ENCODE measurements around the gene SDK2.

DNA sequence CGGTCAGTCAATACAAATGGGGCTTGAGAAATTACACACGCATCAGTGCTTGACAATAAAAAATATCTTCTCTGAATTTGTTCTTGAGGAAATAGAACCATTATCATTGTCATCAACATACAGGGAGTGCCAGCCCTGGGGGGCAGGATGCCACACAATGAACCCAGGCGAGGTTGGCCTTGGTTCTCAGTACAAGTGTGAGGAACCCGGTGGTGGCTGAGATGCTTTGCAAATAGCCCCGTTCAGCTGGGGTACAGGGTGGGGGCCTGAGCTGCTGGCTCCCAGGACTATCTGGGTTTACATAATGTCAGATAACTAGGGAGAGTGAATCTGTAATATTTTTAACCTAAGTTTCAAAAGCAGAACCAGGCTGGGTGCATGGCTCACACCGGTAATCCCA, 219.7 kb downstream of the SDK2 start:
- TF ChIP-seq CEBPB (IDR thresholded peaks at IDR 0.05; ENCODE audit: low read depth, low read length) (no peak), FOS (IDR thresholded peaks at IDR 0.05; ENCODE audit: low read depth, low read length) (no peak)
- TF ChIP-seq, protein P1, sequence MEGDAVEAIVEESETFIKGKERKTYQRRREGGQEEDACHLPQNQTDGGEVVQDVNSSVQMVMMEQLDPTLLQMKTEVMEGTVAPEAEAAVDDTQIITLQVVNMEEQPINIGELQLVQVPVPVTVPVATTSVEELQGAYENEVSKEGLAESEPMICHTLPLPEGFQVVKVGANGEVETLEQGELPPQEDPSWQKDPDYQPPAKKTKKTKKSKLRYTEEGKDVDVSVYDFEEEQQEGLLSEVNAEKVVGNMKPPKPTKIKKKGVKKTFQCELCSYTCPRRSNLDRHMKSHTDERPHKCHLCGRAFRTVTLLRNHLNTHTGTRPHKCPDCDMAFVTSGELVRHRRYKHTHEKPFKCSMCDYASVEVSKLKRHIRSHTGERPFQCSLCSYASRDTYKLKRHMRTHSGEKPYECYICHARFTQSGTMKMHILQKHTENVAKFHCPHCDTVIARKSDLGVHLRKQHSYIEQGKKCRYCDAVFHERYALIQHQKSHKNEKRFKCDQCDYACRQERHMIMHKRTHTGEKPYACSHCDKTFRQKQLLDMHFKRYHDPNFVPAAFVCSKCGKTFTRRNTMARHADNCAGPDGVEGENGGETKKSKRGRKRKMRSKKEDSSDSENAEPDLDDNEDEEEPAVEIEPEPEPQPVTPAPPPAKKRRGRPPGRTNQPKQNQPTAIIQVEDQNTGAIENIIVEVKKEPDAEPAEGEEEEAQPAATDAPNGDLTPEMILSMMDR (conservative IDR thresholded peaks at IDR 0.05; ENCODE audit: low read depth, low read length), result no peak
